ENCODE measurements around the gene KCNH6.

The KCNH6 gene, protein sequence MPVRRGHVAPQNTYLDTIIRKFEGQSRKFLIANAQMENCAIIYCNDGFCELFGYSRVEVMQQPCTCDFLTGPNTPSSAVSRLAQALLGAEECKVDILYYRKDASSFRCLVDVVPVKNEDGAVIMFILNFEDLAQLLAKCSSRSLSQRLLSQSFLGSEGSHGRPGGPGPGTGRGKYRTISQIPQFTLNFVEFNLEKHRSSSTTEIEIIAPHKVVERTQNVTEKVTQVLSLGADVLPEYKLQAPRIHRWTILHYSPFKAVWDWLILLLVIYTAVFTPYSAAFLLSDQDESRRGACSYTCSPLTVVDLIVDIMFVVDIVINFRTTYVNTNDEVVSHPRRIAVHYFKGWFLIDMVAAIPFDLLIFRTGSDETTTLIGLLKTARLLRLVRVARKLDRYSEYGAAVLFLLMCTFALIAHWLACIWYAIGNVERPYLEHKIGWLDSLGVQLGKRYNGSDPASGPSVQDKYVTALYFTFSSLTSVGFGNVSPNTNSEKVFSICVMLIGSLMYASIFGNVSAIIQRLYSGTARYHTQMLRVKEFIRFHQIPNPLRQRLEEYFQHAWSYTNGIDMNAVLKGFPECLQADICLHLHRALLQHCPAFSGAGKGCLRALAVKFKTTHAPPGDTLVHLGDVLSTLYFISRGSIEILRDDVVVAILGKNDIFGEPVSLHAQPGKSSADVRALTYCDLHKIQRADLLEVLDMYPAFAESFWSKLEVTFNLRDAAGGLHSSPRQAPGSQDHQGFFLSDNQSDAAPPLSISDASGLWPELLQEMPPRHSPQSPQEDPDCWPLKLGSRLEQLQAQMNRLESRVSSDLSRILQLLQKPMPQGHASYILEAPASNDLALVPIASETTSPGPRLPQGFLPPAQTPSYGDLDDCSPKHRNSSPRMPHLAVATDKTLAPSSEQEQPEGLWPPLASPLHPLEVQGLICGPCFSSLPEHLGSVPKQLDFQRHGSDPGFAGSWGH

GRCh38 chr17:63523253-63523855 is at the start of gene KCNH6:
Gene KCNH6, plus strand, starts transcription at chr17:63523358. Its CDS starts 56 bp downstream, at chr17:63523414.
- DNase-seq: no peak

DNA sequence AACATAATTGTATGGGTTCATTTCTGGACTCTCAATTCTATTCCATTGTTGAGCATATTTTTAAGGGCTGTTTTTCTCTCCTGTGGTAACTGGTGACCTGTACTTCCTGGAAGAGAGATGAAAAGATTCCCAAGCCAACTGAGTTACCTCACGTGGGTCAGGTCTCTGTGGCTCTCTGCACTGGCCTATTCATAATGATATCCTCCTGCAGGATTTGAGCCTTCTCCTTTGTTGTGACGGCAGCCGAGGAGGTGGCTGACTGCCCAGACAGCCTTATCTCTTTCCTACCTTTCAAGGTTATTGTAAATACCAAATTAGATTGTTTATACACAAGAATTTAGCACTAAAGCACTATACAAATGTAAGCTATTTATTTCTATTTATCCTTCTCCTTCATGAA is 49.0 kb upstream of the KCNH6 start:
- no peak for DNase-seq

DNA sequence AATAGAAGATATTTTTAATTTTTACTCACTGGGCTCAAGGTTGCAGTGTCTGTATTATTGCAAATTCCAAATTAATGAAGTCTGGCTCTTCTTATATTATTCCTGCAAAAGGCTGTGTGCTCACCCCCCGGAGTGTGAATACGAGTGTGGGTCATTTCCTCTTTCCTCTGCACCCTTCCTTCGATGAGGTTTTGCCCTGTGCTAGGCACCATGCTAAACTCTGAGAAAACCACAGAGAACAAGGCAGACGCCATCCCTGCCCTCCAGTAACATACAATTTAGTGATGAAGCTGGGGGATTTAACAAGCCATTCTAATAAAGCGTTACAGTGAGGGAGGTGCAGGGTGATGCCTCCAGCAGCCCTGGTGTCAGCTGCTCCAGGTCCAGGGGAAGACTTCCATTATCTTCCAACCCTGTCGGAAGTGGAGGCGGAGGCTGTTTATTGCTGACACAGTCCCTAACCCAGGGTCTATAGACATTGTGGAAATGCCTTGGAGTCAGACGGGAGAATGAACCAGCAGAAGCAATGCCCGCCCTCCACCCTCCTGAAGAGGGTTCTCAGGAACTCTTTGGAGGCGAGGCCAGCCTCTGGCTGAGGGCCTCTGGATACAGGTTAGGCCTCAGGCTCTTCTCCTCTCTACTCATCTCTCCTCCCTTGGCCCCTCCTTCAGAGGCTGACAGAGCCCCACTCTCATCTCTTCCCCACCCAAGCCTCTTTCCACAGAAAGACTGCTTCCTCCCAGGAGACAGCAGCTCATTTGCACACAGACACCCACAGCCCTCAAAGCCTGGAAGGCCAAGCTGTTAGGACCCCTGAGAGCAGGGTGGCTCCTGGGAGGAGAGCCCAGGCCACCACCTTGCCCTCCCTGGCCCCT is 48.3 kb upstream of the KCNH6 start:
- no peak for DNase-seq

- no peak for DNase-seq
These were observed 47.4 kb upstream of the KCNH6 start for GRCh38 chr17:63475491-63476412.

DNA sequence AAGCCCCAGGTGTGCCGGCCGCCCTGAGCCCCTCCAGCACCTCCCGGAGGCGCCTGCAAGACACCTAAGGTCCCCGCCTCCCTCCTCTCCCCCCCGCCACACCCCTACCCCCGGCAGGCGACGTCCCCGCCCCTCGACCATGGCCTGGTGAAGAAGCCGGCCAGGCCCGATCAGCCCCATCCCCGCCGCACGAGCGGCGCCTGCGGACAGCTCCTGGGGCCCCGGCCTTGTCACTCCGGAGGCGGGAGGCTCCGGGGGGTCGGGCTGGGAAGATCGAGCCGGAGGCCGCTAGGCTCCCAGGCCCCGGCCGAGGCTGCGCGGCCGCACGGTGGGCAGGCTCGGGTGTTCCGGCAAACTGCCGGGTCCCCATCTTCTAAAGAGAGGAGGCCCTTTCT is 46.7 kb upstream of the KCNH6 start:
- DNase-seq: peak in 1 of 56 donors; percentile 20

DNA sequence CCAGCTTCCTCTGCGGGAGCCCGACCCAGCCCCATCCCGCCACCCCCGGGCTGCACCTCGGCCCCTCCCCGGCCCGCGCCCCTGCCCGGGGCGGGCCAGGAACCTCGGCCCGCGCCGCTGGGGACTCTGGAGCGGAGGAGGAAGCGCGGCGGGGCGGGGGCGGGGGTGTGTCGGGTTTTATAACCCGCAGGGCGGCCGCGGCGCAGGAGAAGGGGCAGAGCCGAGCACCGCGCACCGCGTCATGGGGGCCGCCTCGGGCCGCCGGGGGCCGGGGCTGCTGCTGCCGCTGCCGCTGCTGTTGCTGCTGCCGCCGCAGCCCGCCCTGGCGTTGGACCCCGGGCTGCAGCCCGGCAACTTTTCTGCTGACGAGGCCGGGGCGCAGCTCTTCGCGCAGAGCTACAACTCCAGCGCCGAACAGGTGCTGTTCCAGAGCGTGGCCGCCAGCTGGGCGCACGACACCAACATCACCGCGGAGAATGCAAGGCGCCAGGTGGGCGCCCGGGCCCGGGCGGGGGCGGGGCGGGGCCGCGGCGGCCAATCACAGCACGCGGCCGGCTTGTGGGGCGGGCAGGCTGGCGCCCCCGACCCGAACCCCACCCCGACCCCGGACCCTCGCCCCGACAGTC is 46.2 kb upstream of the KCNH6 start, which contains the start of gene ACE:
TSS of gene ACE (plus strand) at position 208 of the 626 bp plus-strand sequence. CDS start at position 242, 34 bp downstream.
- peak in 6 of 56 donors; percentile 3 to 38 (median 30) for DNase-seq

DNA sequence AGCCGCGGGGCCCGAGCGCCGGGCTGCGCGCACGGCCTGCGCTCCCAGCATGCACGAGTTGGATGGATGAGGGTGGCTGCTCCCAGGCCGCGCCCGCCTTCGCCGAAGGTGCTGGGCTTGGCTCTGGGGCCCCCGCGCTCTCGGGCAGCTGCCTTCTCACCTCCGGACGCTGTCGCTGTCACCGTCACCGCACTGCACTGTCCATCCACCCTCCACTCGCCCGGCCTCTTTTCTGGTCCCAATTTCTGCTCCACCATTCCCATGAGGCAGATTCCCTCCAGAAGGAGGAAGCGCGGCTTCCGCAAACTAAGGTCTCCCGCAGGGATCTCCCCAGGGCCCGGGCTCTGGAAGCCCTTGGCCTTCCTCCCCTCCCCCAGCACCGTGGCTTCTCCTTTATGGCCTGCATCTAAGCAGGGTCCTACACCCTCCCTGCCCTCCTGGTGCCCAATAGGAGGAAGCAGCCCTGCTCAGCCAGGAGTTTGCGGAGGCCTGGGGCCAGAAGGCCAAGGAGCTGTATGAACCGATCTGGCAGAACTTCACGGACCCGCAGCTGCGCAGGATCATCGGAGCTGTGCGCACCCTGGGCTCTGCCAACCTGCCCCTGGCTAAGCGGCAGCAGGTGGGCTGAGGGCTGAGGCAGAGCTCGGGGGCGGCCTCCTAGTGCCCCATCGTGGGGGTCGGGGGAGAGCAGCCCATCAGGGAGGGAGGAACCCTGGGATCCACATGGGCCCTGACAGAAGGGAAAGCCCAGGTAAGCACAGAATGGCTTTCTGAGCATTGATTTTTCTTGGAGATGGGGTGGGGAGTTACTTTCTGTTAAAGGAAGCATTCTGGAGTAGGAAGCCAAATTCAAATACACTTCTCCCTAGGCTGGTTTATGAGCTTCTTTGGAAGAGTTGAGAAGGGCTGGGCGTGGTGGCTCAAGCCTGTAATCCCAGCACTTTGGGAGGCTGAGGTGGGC is 45.4 kb upstream of the KCNH6 start:
- no peak for DNase-seq

DNA sequence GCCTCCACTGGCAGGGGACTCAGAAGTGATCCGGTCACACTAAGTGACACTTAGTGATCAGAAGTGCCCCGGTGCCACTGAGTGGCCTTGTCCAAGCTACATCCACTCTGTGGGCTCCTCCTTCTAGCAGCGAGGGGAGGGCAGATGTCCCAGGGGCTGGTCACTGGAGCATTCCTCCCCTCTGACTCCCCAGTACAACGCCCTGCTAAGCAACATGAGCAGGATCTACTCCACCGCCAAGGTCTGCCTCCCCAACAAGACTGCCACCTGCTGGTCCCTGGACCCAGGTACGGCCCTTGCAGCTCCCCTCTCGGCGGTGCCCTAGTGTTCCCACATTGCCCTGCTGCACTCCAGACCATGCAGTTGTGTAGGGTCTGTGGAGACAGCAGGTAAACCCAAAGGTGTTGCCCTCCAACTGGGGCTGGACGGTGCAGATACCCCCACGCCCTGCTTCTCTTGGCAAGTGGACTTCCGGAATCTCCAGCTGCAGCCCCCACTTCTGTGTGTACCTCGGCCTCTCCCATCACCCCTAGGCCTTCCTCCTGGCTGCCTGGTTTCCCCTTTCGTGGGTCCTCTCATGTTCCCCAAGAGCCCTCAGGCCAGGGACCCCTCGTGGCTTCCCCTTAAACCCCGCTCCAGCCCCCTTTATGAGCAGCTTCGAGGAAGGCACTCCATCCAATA is 44.2 kb upstream of the KCNH6 start:
- peak in 21 of 56 donors; percentile 2 to 45 (median 17) for DNase-seq

GRCh38 chr17:63479495-63480184 is 43.5 kb upstream of the KCNH6 start:
- DNase-seq: no peak

- no peak for DNase-seq
These were observed 42.9 kb upstream of the KCNH6 start for GRCh38 chr17:63480192-63480784.

DNA sequence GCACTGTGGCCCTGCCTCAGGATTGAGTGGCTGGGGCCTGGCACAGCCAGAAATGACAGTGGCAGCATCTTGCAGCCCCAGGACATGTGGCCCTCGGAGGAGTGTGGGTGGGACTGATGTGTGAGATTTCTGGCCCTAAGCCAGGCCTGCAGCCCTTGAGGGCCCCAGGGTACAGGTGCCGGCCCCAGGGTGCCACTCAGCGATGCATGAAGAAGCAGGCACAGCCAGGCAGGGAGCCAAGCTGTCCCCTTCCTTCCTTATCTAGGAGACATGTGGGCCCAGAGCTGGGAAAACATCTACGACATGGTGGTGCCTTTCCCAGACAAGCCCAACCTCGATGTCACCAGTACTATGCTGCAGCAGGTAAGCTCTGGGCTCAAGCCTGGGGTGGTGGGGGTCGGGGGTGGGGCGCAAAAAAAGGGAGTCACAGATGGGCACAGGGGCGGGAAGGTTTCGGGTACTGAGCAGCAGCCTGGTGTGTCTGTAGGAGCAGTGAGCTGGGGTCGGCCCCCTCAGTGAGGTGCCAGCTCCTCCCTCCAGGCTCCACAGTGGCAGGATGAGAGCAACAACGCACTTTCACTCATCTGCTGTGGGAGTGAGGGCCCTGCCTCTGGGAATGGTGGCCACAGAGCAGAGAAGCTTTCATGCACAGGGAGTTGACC is 42.2 kb upstream of the KCNH6 start:
- DNase-seq: no peak

- DNase-seq: no peak
These were observed 41.7 kb upstream of the KCNH6 start for GRCh38 chr17:63481488-63481870.

- DNase-seq: no peak
These were observed 40.6 kb upstream of the KCNH6 start for GRCh38 chr17:63482509-63482908.

DNA sequence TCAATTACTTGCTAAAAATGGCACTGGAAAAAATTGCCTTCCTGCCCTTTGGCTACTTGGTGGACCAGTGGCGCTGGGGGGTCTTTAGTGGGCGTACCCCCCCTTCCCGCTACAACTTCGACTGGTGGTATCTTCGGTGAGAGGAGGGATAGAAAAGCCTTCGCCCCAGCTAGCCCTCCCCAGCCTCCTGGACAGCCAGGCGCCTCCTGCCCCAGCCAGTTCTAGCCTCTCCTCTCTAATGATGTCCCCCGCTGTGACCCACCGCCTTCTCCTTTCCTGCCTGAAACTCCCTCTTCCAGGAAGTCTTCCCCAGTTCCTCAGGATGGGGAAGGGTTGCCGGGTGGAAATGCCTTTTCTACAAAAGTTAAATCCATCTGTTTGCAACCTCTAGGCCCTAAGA is 40.1 kb upstream of the KCNH6 start:
- DNase-seq: no peak

Measured in amygdala (tissue), 56 donors.